ENCODE measurements around the gene REP15. TPM values are rescaled to one million over a fixed set of nuclear protein-coding genes. Genes with fewer than 3 reads are reported as not detected.

REP15 gene
- total and polyA plus RNA-seq, 7 donors = 0.39 to 2.7 (median 0.73) TPM

DNA sequence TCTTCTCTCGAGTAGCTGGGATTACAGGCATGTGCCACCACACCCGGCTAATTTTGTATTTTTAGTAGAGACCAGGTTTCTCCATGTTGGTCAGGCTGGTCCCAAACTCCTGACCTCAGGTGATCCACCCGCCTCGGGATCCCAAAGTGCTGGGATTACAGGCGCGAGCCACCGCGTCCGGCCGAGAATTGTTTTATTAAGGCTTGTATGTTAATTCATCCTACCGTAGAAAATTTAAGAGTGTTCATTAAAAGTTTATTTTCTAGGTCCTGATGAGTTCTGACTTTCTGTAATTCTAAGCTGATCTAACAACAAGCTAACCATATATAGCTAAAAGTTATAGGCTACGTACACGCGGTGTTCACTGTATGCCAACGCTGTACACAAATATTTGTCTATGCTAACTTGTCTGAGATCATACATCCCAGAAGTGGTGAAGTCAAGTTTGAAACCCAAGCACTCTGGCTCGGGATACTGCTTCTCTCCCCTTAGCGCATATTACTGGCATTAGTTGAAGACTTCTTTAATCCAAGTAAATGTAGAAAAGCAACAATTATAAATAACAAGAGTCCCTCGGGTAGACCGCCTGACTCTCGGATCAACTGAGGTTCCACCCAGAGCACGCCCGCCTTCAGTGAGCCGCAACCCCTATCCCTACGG, 13.8 kb downstream of the REP15 start:
- intact Hi-C loops (cut with DNase I) = loop anchor here in 1 of 2 donors (5.0 kb wide), 1 partner anchor 67 kb away; no protein-coding TSS in a partner anchor
- WGBS, 3 donors = 4 to 9% (median 7%) methylated on average over 24 of the region's 24 CpGs
- ATAC-seq = peak; percentile 57 to 71 (median 62)
- Histone ChIP-seq H3K27me3 (ENCODE audit: insufficient read depth in 3 of 3, low read length in 2 of 3) (peaks cover 0 to 2% (median 0%) of the 10 kb centered on the region in 3 donors), H3K27ac (peak overlapping the region; percentile 84), H3K4me3 (peak overlapping the region; percentile 94), H3K36me3 (ENCODE audit: insufficient read depth in 1 of 2, low read depth in 1 of 2) (peaks cover 0 to 4% of the 10 kb centered on the region in 2 donors), H3K9me3 (no peaks in the 10 kb centered on the region), H3K4me1 (peaks cover 14% of the 10 kb centered on the region)
- no peak for DNase-seq
- no peak for TF ChIP-seq CTCF (IDR thresholded peaks at IDR 0.05)

DNA sequence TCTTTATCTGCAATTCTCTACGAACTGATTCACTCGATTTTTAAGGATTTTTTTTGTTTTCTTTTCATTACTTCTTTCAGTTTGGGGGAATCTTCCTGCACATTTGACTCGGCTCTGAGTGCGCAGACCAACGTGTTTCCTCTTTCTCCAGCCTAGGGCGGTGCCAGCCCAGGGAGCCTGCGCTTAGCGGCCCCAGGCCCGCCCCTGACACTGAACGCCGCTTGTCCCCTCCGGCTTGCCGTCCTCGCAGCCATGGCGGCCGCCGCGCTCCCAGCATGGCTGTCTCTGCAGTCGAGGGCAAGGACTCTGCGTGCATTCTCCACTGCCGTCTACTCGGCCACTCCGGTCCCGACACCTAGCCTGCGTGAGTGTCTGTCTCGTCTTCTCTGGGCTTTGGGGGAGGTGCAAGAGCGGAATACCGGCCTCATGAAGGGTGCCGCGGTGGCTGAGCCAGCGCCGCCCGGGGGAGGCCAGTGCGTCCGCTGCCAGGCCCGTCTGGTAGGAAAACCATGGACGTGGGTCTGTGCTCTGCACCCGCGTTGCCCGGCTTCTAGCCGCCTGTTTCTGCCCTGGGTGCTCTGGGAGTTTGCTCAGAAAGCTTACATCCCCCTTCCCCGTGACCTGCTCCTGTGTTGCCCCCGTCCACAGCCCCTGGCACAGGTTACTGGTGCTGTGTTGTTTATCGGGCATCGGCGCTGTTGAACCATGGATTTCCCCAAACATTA, 14.5 kb downstream of the REP15 start, which contains the start of gene MRPS35:
TSS of gene MRPS35 (plus strand) at position 241 of the 725 bp plus-strand sequence. CDS start at position 253, 12 bp downstream.
- no peak for TF ChIP-seq CTCF (IDR thresholded peaks at IDR 0.05)
- Histone ChIP-seq H3K27me3 (ENCODE audit: insufficient read depth in 3 of 3, low read length in 2 of 3) (peaks cover 0 to 2% (median 0%) of the 10 kb centered on the region in 3 donors), H3K4me1 (peaks cover 14% of the 10 kb centered on the region), H3K4me3 (peak within 1 kb of the TSS; percentile 94), H3K9me3 (no peaks in the 10 kb centered on the region), H3K27ac (peak within 1 kb of the TSS; percentile 84), H3K36me3 (ENCODE audit: insufficient read depth in 1 of 2, low read depth in 1 of 2) (peaks cover 0 to 11% of the 10 kb centered on the region in 2 donors)
- ATAC-seq = peak; percentile 98 to 99 (median 99)
- intact Hi-C loops (cut with DNase I) = loop anchor here in 1 of 2 donors (5.0 kb wide), 1 partner anchor 67 kb away; no protein-coding TSS in a partner anchor
- DNase-seq = peak; percentile 93 to 95
- 0 to 1% (median 0%) methylated on average over 45 to 46 of the region's 46 CpGs for WGBS, 3 donors

- intact Hi-C loops (cut with DNase I) = loop anchor here in 1 of 2 donors (5.0 kb wide), 1 partner anchor 66 kb away; no protein-coding TSS in a partner anchor
- peaks cover 0 to 16% of the 10 kb centered on the region in 2 donors for H3K36me3 ChIP-seq (ENCODE audit: insufficient read depth in 1 of 2, low read depth in 1 of 2)
- peaks cover 0 to 2% (median 0%) of the 10 kb centered on the region in 3 donors for H3K27me3 ChIP-seq (ENCODE audit: insufficient read depth in 3 of 3, low read length in 2 of 3)
- H3K27ac ChIP-seq = peak overlapping the region; percentile 84
- TF ChIP-seq CTCF (IDR thresholded peaks at IDR 0.05) = no peak
- no peaks in the 10 kb centered on the region for H3K9me3 ChIP-seq
- DNase-seq = no peak
- H3K4me3 ChIP-seq = peak overlapping the region; percentile 94
- ATAC-seq = no peak
- peaks cover 14% of the 10 kb centered on the region for H3K4me1 ChIP-seq
- WGBS, 3 donors = 0 to 3% (median 1%) methylated on average over 11 of the region's 11 CpGs
Observed at GRCh38 chr12:27711317-27711682, 15.1 kb downstream of the REP15 start.

GRCh38 chr12:27711967-27712366, 15.7 kb downstream of the REP15 start:
- ATAC-seq (no peak), DNase-seq (no peak)
- 66 to 70% (median 70%) methylated on average over 2 of the region's 2 CpGs for WGBS, 3 donors
- H3K9me3 ChIP-seq = no peaks in the 10 kb centered on the region
- no peak overlapping the region for H3K27ac ChIP-seq
- no peak for TF ChIP-seq CTCF (IDR thresholded peaks at IDR 0.05)
- peak overlapping the region; percentile 94 for H3K4me3 ChIP-seq
- intact Hi-C loops (cut with DNase I) = loop anchor here in 1 of 2 donors (5.0 kb wide), 1 partner anchor 65 kb away; no protein-coding TSS in a partner anchor
- H3K4me1 ChIP-seq = peaks cover 14% of the 10 kb centered on the region
- peaks cover 0 to 2% (median 0%) of the 10 kb centered on the region in 3 donors for H3K27me3 ChIP-seq (ENCODE audit: insufficient read depth in 3 of 3, low read length in 2 of 3)
- H3K36me3 ChIP-seq (ENCODE audit: insufficient read depth in 1 of 2, low read depth in 1 of 2) = peaks cover 0 to 23% of the 10 kb centered on the region in 2 donors

Data from psoas muscle (tissue), 8 donors.